Gastroesophageal sphincter (tissue), 3 donors: ENCODE data around the gene FGD1.

Experiments
- CTCF ChIP-seq, 4 experiments: fragments of 200-600 bp in 2 of 4; fragments of 450-650 bp in 2 of 4; sonication (generic) in 1 of 4; IDR thresholded peaks; one replicate each; pipeline ENCODE4 v1.5.1; 2017 to 2019; ENCODE audit warnings: antibody characterized with exemption in 4 of 4, mild to moderate bottlenecking in 2 of 4, moderate library complexity in 2 of 4
- POLR2A ChIP-seq, 2 donors: fragments of 450-650 bp; IDR thresholded peaks; one replicate each; pipeline ENCODE4 v1.6.1; 2017; ENCODE audit warnings: antibody characterized with exemption in 2 of 2, mild to moderate bottlenecking in 2 of 2, moderate library complexity in 1 of 2

GRCh38 chrX:54509400-54509799, 13.4 kb upstream of the FGD1 start:
- no peak for TF ChIP-seq POLR2A (IDR thresholded peaks at IDR 0.05)
- TF ChIP-seq CTCF (IDR thresholded peaks at IDR 0.05), result no peak
